SK-N-SH treated with all-trans-retinoic acid at 6 μM for 48 hours (cell line): Measurements from ENCODE around the gene CTBP2.

Source experiments
- ARNTL ChIP-seq: fragments of 450-650 bp; formaldehyde crosslinking; IDR thresholded peaks from 2 replicates; pipeline ENCODE4 v1.5.0; 2020; ENCODE audit warnings: low read depth, mild to moderate bottlenecking, moderate library complexity, borderline replicate concordance
- CREB5 ChIP-seq: fragments of 250-450 bp; sonication (Bioruptor Pico); IDR thresholded peaks from 2 replicates; pipeline ENCODE4 v1.5.1; 2020; ENCODE audit warnings: low read depth, mild to moderate bottlenecking, moderate library complexity
- OSR1 ChIP-seq: fragments of 250-450 bp; sonication (Bioruptor Pico); IDR thresholded peaks from 2 replicates; pipeline ENCODE4 v1.8.0; 2022; ENCODE audit warnings: moderate library complexity, mild to moderate bottlenecking, inconsistent platforms
- PATZ1 ChIP-seq: fragments of 250-450 bp; sonication (Bioruptor Pico); IDR thresholded peaks from 2 replicates; pipeline ENCODE4 v1.8.0; 2020; ENCODE audit warnings: mild to moderate bottlenecking, moderate library complexity, borderline replicate concordance
- RARB ChIP-seq: fragments of 250-450 bp; sonication (Bioruptor Pico); IDR thresholded peaks from 2 replicates; pipeline ENCODE4 v1.8.0; 2021; ENCODE audit warnings: mild to moderate bottlenecking, moderate library complexity
- ZFP30 ChIP-seq: fragments of 450-650 bp; formaldehyde crosslinking; IDR thresholded peaks from 2 replicates; pipeline ENCODE4 v1.5.0; 2022; ENCODE audit warnings: mild to moderate bottlenecking, moderate library complexity
- ZNF565 ChIP-seq: fragments of 450-650 bp; formaldehyde crosslinking; conservative IDR thresholded peaks from 2 replicates; pipeline ENCODE4 v1.5.0; 2020; ENCODE audit warnings: low read depth, mild to moderate bottlenecking, moderate library complexity

- TF ChIP-seq ARNTL (no peak), PATZ1 (CRISPR knock-in tag) (no peak), CREB5 (CRISPR knock-in tag) (no peak), ZFP30 (CRISPR knock-in tag) (no peak), ZNF565 (no peak), OSR1 (CRISPR knock-in tag) (no peak), RARB (CRISPR knock-in tag) (no peak)
Measured at GRCh38 chr10:124962421-124962820, 197.9 kb downstream of the CTBP2 start.
